ENCODE data around the gene KIRREL1. TPM values are rescaled to one million over a fixed set of nuclear protein-coding genes. Genes with fewer than 3 reads are reported as not detected.

Gene KIRREL1
- total RNA-seq, 2 experiments from 2014 or later, result not detected

GRCh38 chr1:157996433-157996832, 3.0 kb downstream of the KIRREL1 start:
- no peak overlapping the region for H3K27ac Mint-ChIP-seq
- no peaks in the 10 kb centered on the region for H3K36me3 Mint-ChIP-seq (ENCODE audit: low read depth)
- peaks cover 37% of the 10 kb centered on the region for H3K27me3 Mint-ChIP-seq (ENCODE audit: low read depth)
- no peak for ATAC-seq
- no peak for DNase-seq
- ChIA-PET POLR2A (no interaction called here), CTCF (no interaction called here)
- no peaks in the 10 kb centered on the region for H3K9me3 Mint-ChIP-seq (ENCODE audit: insufficient read depth)
- H3K4me3 Mint-ChIP-seq, result no peak overlapping the region
- no peaks in the 10 kb centered on the region for H3K4me1 Mint-ChIP-seq (ENCODE audit: low read depth)

GRCh38 chr1:158000507-158000906, 7.1 kb downstream of the KIRREL1 start:
- POLR2A ChIA-PET, result no interaction called here
- no peak overlapping the region for H3K4me3 Mint-ChIP-seq

GRCh38 chr1:158002022-158002630, 8.7 kb downstream of the KIRREL1 start:
- no peaks in the 10 kb centered on the region for H3K36me3 Mint-ChIP-seq (ENCODE audit: low read depth)
- ATAC-seq (no peak), DNase-seq (no peak)
- H3K4me3 Mint-ChIP-seq, result no peak overlapping the region
- no peaks in the 10 kb centered on the region for H3K4me1 Mint-ChIP-seq (ENCODE audit: low read depth)
- ChIA-PET CTCF (interaction anchor here (1.5 kb wide), 1 partner anchor 10 kb away, joined by 7 read pairs; no protein-coding TSS in a partner anchor), POLR2A (no interaction called here)
- no peaks in the 10 kb centered on the region for H3K9me3 Mint-ChIP-seq (ENCODE audit: insufficient read depth)
- no peak overlapping the region for H3K27ac Mint-ChIP-seq
- H3K27me3 Mint-ChIP-seq (ENCODE audit: low read depth), result peaks cover 9% of the 10 kb centered on the region

More at GRCh38 chr1:158000507-158000906, 7.1 kb downstream of the KIRREL1 start:
- no peak overlapping the region for H3K27ac Mint-ChIP-seq
- ATAC-seq, result no peak
- CTCF ChIA-PET, result interaction anchor here (1.2 kb wide), 1 partner anchor 9 kb away, joined by 3 read pairs; no protein-coding TSS in a partner anchor
- DNase-seq, result no peak
- no peaks in the 10 kb centered on the region for H3K4me1 Mint-ChIP-seq (ENCODE audit: low read depth)
- no peaks in the 10 kb centered on the region for H3K36me3 Mint-ChIP-seq (ENCODE audit: low read depth)
- no peaks in the 10 kb centered on the region for H3K9me3 Mint-ChIP-seq (ENCODE audit: insufficient read depth)
- peaks cover 14% of the 10 kb centered on the region for H3K27me3 Mint-ChIP-seq (ENCODE audit: low read depth)

GRCh38 chr1:158002631-158003405, 9.4 kb downstream of the KIRREL1 start:
- CTCF ChIA-PET, result interaction anchor here (1.5 kb wide), 1 partner anchor 11 kb away, joined by 7 read pairs; no protein-coding TSS in a partner anchor
- H3K4me1 Mint-ChIP-seq (ENCODE audit: low read depth), result no peaks in the 10 kb centered on the region

GRCh38 chr1:158003406-158003800, 10.0 kb downstream of the KIRREL1 start:
- H3K4me3 Mint-ChIP-seq, result no peak overlapping the region
- H3K36me3 Mint-ChIP-seq (ENCODE audit: low read depth), result no peaks in the 10 kb centered on the region
- H3K27ac Mint-ChIP-seq, result no peak overlapping the region
- H3K27me3 Mint-ChIP-seq (ENCODE audit: low read depth), result peaks cover 9% of the 10 kb centered on the region
- CTCF ChIA-PET, result no interaction called here
- no peaks in the 10 kb centered on the region for H3K9me3 Mint-ChIP-seq (ENCODE audit: insufficient read depth)
- no peaks in the 10 kb centered on the region for H3K4me1 Mint-ChIP-seq (ENCODE audit: low read depth)
- POLR2A ChIA-PET, result no interaction called here
- ATAC-seq (no peak), DNase-seq (no peak)

More at GRCh38 chr1:158002631-158003405, 9.4 kb downstream of the KIRREL1 start:
- H3K9me3 Mint-ChIP-seq (ENCODE audit: insufficient read depth), result no peaks in the 10 kb centered on the region
- POLR2A ChIA-PET, result no interaction called here
- H3K4me3 Mint-ChIP-seq, result no peak overlapping the region
- no peaks in the 10 kb centered on the region for H3K36me3 Mint-ChIP-seq (ENCODE audit: low read depth)
- peaks cover 9% of the 10 kb centered on the region for H3K27me3 Mint-ChIP-seq (ENCODE audit: low read depth)
- ATAC-seq (no peak), DNase-seq (no peak)
- H3K27ac Mint-ChIP-seq, result no peak overlapping the region

GRCh38 chr1:158005224-158005623, 11.8 kb downstream of the KIRREL1 start:
- ATAC-seq (no peak), DNase-seq (no peak)
- Mint-ChIP-seq H3K27me3 (ENCODE audit: low read depth) (no peaks in the 10 kb centered on the region), H3K9me3 (ENCODE audit: insufficient read depth) (no peaks in the 10 kb centered on the region), H3K27ac (no peak overlapping the region), H3K4me3 (no peak overlapping the region), H3K36me3 (ENCODE audit: low read depth) (no peaks in the 10 kb centered on the region), H3K4me1 (ENCODE audit: low read depth) (no peaks in the 10 kb centered on the region)
- ChIA-PET CTCF (interaction anchor here (0.8 kb wide), 1 partner anchor 13 kb away, joined by 3 read pairs; no protein-coding TSS in a partner anchor), POLR2A (no interaction called here)

GRCh38 chr1:158007180-158007579, 13.7 kb downstream of the KIRREL1 start:
- ChIA-PET CTCF (no interaction called here), POLR2A (no interaction called here)
- ATAC-seq, result no peak
- Mint-ChIP-seq H3K36me3 (ENCODE audit: low read depth) (no peaks in the 10 kb centered on the region), H3K4me3 (no peak overlapping the region), H3K4me1 (ENCODE audit: low read depth) (no peaks in the 10 kb centered on the region), H3K27ac (no peak overlapping the region), H3K27me3 (ENCODE audit: low read depth) (no peaks in the 10 kb centered on the region), H3K9me3 (ENCODE audit: insufficient read depth) (no peaks in the 10 kb centered on the region)
- DNase-seq, result no peak

GRCh38 chr1:158007667-158008386, 14.4 kb downstream of the KIRREL1 start:
- no peak for ATAC-seq
- Mint-ChIP-seq H3K27me3 (ENCODE audit: low read depth) (no peaks in the 10 kb centered on the region), H3K4me1 (ENCODE audit: low read depth) (no peaks in the 10 kb centered on the region), H3K4me3 (no peak overlapping the region), H3K36me3 (ENCODE audit: low read depth) (no peaks in the 10 kb centered on the region), H3K9me3 (ENCODE audit: insufficient read depth) (no peaks in the 10 kb centered on the region), H3K27ac (no peak overlapping the region)
- ChIA-PET POLR2A (no interaction called here), CTCF (no interaction called here)
- DNase-seq, result no peak

- no peak for ATAC-seq
- CTCF ChIA-PET, result no interaction called here
- Mint-ChIP-seq H3K27ac (no peak overlapping the region), H3K9me3 (ENCODE audit: insufficient read depth) (no peaks in the 10 kb centered on the region), H3K4me1 (ENCODE audit: low read depth) (no peaks in the 10 kb centered on the region), H3K36me3 (ENCODE audit: low read depth) (no peaks in the 10 kb centered on the region), H3K4me3 (no peak overlapping the region), H3K27me3 (ENCODE audit: low read depth) (no peaks in the 10 kb centered on the region)
- POLR2A ChIA-PET, result no interaction called here
- no peak for DNase-seq
Measured at GRCh38 chr1:158008630-158009029, 15.2 kb downstream of the KIRREL1 start.

- CTCF ChIA-PET, result no interaction called here
- Mint-ChIP-seq H3K27me3 (ENCODE audit: low read depth) (no peaks in the 10 kb centered on the region), H3K27ac (no peak overlapping the region), H3K4me1 (ENCODE audit: low read depth) (no peaks in the 10 kb centered on the region), H3K36me3 (ENCODE audit: low read depth) (no peaks in the 10 kb centered on the region), H3K4me3 (no peak overlapping the region), H3K9me3 (ENCODE audit: insufficient read depth) (no peaks in the 10 kb centered on the region)
- ATAC-seq, result no peak
- DNase-seq, result no peak
- POLR2A ChIA-PET, result no interaction called here
Measured at GRCh38 chr1:158011714-158012113, 18.3 kb downstream of the KIRREL1 start.

- POLR2A ChIA-PET, result no interaction called here
- Mint-ChIP-seq H3K9me3 (ENCODE audit: insufficient read depth) (no peaks in the 10 kb centered on the region), H3K27me3 (ENCODE audit: low read depth) (no peaks in the 10 kb centered on the region), H3K27ac (no peak overlapping the region), H3K36me3 (ENCODE audit: low read depth) (no peaks in the 10 kb centered on the region), H3K4me3 (no peak overlapping the region), H3K4me1 (ENCODE audit: low read depth) (no peaks in the 10 kb centered on the region)
- ATAC-seq, result no peak
- CTCF ChIA-PET, result no interaction called here
- DNase-seq, result no peak
Measured at GRCh38 chr1:158013840-158014730, 20.6 kb downstream of the KIRREL1 start.

Data from activated CD8-positive, alpha-beta T cell treated with anti-CD3 and anti-CD28 coated beads, Interleukin-2, amount 10 ng/mL, durations not matched to agents 7 days and 5 days (primary cell).